ENCODE results near the gene FYN. TPM values are rescaled to one million over a fixed set of nuclear protein-coding genes. Genes with fewer than 3 reads are reported as not detected.

Gene FYN
- total and polyA plus RNA-seq, 2 donors from 2014 or later: 34.5 to 52.4 TPM

- Histone ChIP-seq H3K9ac (ENCODE audit: low read length in 3 of 3) (no peak overlapping the region), H3K27me3 (ENCODE audit: control insufficient read depth, insufficient read depth, low read length) (no peaks in the 10 kb centered on the region), H3K9me3 (ENCODE audit: control insufficient read depth in 2 of 3, insufficient read depth in 1 of 3, low read length in 3 of 3) (no peaks in the 10 kb centered on the region), H3K36me3 (ENCODE audit: control insufficient read depth in 2 of 3, insufficient read depth in 3 of 3, low read length in 3 of 3) (no peaks in the 10 kb centered on the region), H3K27ac (ENCODE audit: low read depth in 2 of 2, low read length in 2 of 2) (no peak overlapping the region), H3K4me1 (ENCODE audit: control insufficient read depth in 2 of 3, insufficient read depth in 2 of 3, low read depth in 1 of 3, low read length in 3 of 3) (no peaks in the 10 kb centered on the region), H3K4me3 (ENCODE audit: low read length in 3 of 3) (no peak overlapping the region)
- DNase-seq: no peak
- TF ChIP-seq, protein P1, sequence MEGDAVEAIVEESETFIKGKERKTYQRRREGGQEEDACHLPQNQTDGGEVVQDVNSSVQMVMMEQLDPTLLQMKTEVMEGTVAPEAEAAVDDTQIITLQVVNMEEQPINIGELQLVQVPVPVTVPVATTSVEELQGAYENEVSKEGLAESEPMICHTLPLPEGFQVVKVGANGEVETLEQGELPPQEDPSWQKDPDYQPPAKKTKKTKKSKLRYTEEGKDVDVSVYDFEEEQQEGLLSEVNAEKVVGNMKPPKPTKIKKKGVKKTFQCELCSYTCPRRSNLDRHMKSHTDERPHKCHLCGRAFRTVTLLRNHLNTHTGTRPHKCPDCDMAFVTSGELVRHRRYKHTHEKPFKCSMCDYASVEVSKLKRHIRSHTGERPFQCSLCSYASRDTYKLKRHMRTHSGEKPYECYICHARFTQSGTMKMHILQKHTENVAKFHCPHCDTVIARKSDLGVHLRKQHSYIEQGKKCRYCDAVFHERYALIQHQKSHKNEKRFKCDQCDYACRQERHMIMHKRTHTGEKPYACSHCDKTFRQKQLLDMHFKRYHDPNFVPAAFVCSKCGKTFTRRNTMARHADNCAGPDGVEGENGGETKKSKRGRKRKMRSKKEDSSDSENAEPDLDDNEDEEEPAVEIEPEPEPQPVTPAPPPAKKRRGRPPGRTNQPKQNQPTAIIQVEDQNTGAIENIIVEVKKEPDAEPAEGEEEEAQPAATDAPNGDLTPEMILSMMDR (IDR thresholded peaks at IDR 0.05; ENCODE audit: borderline replicate concordance, extremely low read depth, insufficient read depth): no peak
- intact Hi-C loops (cut with DNase I): no loop called here
- FAIRE-seq: no peak
Measured at GRCh38 chr6:111798281-111798725, 74.9 kb downstream of the FYN start.

DNA sequence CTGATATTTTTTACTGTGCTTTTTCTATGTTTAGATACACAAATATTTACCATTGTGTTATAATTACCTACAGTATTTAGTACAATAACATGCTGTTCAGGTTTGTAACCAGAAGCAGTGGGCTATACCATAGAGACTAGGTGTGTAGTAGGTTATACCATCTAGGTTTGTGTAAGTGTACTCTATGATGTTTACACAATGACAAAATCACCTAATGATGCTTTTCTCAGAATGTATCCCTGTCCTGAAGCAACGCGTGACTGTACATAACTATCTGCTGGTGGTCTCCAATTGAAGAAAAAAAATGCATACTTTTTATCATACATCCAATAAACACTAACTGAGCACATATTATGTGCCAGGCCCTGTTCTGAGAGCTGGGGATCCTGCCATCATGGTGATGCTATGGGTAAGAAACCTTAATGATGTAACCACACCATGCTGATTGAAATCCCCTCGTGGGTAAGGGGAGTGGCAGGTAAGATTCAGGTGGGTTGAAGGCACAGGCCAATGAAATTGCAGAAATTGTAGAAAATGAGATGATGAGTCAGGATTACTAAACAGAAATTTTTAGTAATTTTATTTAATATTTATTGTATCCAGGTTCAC lies 76.8 kb downstream of the FYN start:
- intact Hi-C loops (cut with DNase I): no loop called here
- Histone ChIP-seq H3K27ac (ENCODE audit: low read depth in 2 of 2, low read length in 2 of 2) (no peak overlapping the region), H3K9ac (ENCODE audit: low read length in 3 of 3) (no peak overlapping the region), H3K4me1 (ENCODE audit: control insufficient read depth in 2 of 3, insufficient read depth in 2 of 3, low read depth in 1 of 3, low read length in 3 of 3) (no peaks in the 10 kb centered on the region), H3K4me3 (ENCODE audit: low read length in 3 of 3) (no peak overlapping the region), H3K9me3 (ENCODE audit: control insufficient read depth in 2 of 3, insufficient read depth in 1 of 3, low read length in 3 of 3) (no peaks in the 10 kb centered on the region), H3K36me3 (ENCODE audit: control insufficient read depth in 2 of 3, insufficient read depth in 3 of 3, low read length in 3 of 3) (no peaks in the 10 kb centered on the region), H3K27me3 (ENCODE audit: control insufficient read depth, insufficient read depth, low read length) (no peaks in the 10 kb centered on the region)
- TF ChIP-seq, protein P1 (IDR thresholded peaks at IDR 0.05; ENCODE audit: borderline replicate concordance, extremely low read depth, insufficient read depth): no peak
- DNase-seq (no peak), FAIRE-seq (no peak)

- intact Hi-C loops (cut with DNase I): no loop called here
- H3K36me3 ChIP-seq (ENCODE audit: control insufficient read depth in 2 of 3, insufficient read depth in 3 of 3, low read length in 3 of 3): no peaks in the 10 kb centered on the region
- TF ChIP-seq, protein P1 (IDR thresholded peaks at IDR 0.05; ENCODE audit: borderline replicate concordance, extremely low read depth, insufficient read depth): no peak
- DNase-seq (no peak), FAIRE-seq (no peak)
- no peak overlapping the region for H3K27ac ChIP-seq (ENCODE audit: low read depth in 2 of 2, low read length in 2 of 2)
- H3K4me1 ChIP-seq (ENCODE audit: control insufficient read depth in 2 of 3, insufficient read depth in 2 of 3, low read depth in 1 of 3, low read length in 3 of 3): no peaks in the 10 kb centered on the region
- no peaks in the 10 kb centered on the region for H3K27me3 ChIP-seq (ENCODE audit: control insufficient read depth, insufficient read depth, low read length)
- H3K9me3 ChIP-seq (ENCODE audit: control insufficient read depth in 2 of 3, insufficient read depth in 1 of 3, low read length in 3 of 3): no peaks in the 10 kb centered on the region
- no peak overlapping the region for H3K9ac ChIP-seq (ENCODE audit: low read length in 3 of 3)
- H3K4me3 ChIP-seq (ENCODE audit: low read length in 3 of 3): no peak overlapping the region
Measured at GRCh38 chr6:111795558-111795957, 77.7 kb downstream of the FYN start.
